HG03354 (cell line): ENCODE data around the gene RNF208.
"Not testable (repeated sequence)": the region's sequence is repeated elsewhere in the genome, so short reads cannot be mapped to it uniquely, and the experiment has no call there.

Experiments
- ATAC-seq: cut with Tn5 transposase; IDR thresholded peaks from one replicate; pipeline ENCODE4 v1.9.1; 2021; ENCODE audit warnings: mild to moderate bottlenecking; ENCODE audit not compliant: unreplicated experiment, poor library complexity, severe bottlenecking

Gene RNF208

DNA sequence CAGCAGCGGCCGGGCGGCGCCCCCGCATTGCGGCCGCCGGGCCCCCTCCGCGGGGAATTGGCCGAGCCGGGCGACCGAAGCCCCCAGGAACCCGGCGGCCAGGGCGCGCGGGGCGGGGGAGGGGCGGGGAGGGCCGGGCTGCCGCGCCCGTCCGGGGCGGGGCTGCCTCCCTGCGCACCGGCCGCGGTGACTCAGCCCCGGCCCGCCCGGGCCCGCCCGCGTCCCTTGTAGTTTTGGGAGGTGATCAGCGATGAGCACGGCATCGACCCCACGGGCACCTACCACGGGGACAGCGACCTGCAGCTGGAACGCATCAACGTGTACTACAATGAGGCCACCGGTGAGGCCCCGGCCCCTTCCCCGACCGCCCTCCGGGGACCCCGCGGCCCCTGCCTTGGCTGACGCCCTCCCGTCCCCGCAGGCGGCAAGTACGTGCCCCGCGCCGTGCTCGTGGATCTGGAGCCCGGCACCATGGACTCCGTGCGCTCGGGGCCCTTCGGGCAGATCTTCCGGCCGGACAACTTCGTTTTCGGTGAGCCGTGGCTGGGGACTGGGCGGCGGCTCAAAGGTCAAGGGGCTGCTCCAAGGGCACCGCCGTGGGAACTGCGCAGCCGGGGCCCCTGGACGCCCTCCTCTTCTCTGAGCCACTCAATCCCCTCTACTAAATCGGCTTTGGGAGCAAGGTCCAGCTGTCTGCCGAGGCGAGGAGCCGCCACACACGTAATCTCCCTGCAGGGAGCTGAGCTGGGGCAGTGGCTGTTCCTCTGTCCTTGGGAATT is 19.6 kb upstream of the RNF208 start:
- peak; percentile 1 for ATAC-seq

DNA sequence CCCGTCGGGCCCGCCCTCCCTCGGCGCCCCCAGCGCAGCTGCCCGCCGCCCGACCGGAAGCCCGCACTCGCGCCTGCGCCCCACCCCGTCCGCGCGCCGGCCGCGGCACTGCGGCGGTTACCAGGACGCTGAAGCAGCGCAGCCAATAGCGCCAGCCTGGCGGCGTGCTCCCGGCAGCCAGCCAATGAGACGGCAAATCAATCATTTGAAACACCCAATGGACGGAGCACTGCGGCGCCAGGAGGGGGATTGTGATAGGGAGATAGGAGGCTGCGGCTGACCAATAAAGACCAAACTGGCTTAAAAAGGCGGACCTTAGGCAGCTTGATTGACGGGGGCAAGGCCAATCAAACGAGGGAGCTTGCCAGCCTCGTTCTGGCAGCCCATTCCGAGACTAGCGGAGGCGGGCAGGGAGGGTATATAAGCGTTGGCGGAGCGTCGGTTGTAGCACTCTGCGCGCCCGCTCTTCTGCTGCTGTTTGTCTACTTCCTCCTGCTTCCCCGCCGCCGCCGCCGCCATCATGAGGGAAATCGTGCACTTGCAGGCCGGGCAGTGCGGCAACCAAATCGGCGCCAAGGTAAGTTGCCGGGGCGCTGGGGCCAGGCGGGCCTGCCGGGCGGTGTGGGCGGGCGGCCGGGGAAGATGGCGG is 18.9 kb upstream of the RNF208 start, which contains the start of gene TUBB4B:
TSS of gene TUBB4B (plus strand) at position 447 of the 649 bp plus-strand sequence. CDS start at position 521, 74 bp downstream.
- ATAC-seq: peak; percentile 77

DNA sequence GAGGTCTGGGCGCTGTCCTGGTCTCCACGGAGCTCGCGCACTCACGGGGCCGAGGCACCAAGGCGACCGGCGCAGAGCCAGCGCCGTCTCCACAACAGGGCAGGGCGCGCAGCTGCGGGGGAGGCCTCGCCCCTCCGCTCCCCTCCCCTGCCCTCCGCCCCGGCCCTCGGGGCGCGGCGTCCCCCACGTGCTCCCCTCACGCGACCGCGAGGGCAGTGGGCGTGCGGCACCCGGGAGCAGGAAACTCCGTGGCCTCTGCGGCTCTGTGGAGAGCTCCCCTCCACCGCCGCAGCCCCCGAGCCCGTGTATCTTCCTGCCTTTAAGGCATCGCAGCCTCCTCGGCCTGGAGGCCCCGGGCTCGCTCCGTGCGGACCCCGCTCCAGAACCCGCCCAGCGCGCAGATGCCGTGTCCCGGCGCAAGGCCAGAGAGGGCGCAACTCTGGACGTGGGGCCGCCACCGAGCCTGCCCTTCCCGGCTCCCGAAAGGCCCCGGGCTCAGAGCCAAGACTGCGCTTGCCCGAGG is 18.3 kb upstream of the RNF208 start:
- peak; percentile 33 for ATAC-seq

DNA sequence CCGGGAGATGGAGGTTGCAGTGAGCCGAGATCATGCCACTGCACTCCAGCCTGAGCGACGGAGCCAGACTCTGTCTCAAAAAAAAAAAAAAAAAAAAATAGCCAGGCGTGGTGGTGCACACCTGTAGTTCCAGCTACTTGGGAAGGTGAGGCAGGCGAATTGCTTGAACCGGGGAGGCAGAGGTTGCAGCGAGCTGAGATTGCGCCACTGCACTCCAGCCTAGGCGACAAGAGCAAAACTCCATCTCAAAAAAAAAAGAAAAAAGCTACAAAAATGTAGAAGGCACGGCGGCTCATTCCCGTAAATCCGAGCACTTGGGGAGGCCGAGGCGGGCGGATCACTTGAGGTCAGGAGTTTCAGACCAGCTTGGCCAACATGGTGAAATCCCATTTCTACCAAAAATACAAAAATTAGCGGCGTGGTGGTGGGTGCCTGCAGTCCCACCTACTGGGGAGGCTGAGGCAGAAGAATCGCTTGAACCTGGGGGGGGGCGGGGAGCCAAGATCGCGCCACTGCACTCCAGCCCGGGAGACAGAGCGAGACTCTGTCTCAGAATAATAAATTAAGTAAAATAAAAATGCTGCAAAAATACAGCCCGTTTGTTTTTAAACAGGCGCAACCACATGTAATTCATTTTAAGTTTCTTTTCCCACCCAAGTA is 17.6 kb upstream of the RNF208 start:
- ATAC-seq: not testable (repeated sequence)

DNA sequence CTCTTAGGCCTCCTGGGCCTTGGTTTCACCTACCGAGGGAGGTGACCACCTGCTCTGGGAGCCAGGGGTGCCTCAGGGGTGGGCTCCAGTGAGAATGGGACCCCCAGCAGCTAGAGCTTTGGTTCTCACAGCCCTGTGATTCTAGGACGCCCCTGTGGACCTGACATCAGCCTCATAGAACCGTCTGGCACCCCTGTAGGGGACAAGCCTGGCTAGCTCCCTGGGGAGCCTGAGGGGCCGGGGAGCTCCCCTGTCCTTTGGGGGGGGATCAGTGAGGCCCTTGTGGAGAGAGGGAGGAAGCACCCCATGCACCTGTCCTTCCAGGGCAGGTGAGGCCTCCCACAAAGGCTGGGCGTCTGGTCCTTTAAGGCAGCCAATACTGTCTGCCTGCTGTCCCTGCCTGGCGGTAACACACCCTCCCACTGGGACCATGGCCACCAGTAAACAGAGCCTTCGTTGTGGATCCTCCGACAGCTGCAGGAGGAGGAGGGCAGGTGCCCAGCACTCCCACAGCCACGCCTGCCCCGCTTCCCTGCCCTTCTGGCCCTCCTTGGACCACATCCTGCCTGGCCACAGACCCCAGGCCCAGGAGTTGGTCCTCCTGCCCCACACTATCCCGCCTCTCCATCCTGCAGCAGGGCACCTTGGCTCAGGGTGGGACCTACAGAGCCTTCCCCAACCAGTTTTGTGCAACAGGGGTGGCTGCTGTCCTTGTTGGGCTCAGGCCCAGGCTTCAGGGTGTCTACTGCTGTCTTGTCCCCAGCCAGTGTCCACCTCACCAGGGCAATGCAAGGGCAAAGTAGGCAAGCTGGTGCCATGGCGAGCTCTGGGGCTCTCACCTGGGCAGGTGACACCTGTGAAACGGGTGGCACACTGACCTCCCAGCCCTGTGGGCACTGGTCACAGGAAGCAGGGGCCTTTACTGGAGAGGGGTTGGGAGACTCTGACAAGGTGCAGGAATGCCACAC is 16.0 kb upstream of the RNF208 start:
- ATAC-seq: no peak

DNA sequence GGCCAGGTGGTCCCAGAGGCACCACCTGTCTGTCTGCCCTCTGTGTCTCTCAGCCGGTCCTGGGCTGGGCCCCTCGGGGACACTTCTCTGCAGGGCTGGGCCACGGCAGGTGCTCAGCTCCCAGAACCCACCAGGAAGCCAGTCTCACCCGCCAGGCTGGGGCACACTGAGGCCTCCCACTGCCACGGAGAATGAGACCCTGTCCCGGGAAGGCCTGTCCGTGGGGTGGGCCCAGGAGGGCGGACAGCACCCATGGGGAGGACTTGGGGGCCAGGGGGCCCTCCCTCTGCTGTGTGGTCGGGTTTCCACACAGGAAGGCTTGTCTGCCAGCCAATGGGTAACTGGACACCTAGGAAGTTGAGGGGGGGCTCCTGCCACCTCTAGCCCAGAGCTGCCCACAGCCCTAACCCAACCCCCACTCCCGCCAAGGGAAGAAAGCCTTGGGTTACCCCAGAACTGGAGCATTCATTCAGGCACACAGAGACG is 14.9 kb upstream of the RNF208 start:
- no peak for ATAC-seq

DNA sequence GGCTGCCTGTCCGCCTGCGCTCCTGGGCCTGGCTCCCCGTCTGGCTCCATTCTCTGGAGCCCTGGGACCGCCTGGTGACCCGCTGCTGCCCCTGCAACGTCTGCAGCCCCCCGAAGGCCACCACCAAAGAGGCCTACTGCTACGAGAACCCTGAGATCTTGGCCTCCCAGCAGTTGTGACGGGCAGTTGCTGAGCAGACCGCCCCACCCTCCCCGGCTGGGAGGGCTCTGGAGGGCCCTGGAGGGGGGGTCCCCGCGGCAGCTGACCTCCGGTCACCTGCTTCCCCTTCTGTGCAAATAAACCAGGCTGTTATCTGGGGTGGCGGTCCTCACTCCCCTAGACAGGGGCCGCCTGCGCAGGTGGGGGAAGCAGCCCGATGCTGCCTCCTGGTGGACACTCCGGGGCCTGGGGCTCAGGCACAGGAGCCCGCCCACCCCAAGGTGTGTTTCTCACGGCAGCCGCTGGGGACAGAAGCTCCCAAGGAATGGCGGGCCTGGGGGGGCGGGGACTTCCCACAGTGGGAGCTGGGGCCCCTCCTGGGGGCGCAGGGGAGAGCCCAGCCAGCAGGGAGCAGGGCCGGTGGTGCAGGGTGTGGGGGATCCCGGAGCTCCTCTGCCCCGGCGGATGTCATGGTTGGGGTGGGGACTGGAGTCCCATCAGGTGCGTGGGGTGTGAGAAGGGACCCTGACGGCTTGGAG is 14.3 kb upstream of the RNF208 start:
- peak; percentile 25 for ATAC-seq

DNA sequence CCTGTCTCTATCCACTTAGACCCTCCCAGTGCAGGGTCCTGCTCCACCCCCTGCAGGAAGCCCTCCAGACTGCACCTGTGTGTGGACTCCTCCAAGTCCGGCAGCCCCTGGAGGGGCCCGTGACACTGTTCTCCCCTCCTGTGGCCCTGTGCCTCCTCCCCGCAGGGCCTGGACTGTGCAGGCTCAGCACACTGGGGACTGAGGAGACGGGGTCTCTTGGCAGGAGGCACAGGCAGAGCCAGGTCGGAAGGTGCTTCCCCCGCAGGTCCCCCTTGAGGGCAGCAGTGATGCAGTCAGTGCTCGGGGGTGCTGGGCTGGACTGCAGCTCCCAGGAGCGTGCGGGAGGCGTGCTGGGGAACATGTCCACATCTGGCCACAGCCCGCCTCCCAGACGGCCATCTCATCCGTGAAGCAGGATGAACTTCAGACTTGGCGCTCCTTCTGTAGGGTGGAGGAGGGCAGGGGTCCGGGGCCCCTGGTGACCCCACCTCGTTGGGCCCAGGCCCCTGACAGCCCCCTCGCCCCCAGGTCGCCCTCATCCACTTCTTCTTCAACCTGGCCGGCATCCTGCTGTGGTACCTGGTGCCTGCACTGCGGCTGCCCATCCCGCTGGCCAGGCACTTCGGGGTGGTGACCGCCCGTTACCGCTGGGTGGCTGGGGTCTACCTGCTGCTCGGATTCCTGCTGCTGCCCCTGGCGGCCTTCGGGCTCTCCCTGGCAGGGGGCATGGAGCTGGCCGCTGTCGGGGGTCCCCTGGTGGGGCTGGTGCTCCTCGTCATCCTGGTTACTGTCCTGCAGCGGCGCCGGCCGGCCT is 13.6 kb upstream of the RNF208 start:
- no peak for ATAC-seq

DNA sequence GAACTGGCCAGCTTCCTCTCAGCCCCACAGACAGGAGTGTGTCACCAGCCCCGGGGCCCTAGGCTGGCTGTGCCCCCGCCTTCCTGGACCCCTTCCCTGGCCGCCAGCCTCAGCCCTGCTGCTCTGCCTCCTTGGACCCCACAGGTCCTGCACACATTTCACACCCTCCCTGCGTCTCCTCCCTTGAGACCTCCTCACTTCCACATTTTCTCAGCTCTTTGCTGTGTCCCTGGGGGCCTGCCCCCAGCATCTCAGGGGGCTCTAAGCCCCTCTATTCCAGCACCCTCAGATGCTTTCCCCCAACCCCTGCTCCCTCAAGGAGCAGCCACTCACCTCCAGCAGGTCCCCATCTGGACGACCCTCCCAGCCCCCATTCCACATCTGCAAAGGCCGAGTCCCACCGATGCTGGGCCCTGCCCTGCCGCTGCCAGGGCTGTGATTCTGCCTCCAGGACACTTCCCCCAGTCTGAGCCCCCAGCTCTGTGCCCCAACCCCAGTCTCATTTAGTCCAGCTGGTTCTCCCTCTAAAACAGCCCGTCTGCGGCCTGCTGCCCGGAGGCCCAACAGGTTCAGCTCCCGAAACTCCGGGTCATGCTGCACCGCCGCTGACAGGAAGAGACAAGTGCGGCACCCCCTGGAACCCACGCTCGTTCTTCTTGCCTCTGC is 12.9 kb upstream of the RNF208 start:
- no peak for ATAC-seq

DNA sequence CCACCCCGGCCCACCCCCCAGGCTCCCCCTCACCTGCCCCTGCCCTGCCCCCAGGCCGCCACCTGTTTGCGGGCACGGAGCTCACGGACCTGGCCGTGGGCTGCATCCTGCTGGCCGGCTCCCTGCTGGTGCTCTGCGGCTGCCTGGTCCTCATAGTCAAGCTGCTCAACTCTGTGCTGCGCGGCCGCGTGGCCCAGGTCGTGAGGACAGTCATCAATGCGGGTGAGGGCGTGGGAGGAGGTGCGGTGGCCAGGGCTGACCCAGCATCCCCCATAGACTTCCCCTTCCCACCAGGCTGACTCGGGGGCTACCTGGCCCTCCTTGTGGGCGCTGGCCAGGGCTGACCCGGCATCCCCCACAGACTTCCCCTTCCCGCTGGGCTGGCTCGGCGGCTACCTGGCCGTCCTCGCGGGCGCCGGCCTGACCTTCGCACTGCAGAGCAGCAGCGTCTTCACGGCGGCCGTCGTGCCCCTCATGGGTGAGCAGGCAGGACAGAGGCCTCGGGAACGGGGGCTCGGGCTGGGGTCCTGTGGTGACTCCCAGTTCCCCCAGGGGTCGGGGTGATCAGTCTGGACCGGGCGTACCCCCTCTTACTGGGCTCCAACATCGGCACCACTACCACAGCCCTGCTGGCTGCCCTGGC is 12.1 kb upstream of the RNF208 start:
- ATAC-seq: no peak

DNA sequence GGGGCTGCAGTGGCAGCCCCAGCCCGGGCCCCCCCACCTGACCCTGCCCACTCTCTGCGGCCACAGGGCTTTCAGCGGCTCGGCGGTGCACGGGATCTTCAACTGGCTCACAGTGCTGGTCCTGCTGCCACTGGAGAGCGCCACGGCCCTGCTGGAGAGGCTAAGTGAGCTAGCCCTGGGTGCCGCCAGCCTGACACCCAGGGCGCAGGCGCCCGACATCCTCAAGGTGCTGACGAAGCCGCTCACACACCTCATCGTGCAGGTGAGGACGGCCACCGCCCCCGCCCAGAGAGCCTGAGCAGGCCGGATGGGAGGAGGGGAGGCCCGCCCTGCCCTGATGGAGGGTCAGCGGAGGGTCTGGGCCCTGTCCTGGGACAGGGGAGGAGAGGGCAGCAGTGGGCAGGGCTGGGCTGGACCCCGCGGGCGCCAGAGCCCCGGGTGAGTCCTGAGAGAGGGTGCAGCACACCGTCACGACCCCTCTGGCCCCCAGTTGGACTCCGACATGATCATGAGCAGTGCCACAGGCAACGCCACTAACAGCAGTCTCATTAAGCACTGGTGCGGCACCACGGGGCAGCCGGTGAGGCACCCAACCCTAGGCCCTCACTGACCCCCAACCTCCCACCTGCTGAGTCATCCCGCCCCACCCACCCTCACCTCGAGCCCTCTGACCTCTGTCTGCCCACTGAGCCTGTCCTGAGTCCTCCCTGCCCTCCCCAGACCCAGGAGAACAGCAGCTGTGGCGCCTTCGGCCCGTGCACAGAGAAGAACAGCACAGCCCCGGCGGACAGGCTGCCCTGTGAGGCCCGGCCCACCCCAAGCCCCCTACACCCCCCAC is 11.3 kb upstream of the RNF208 start:
- ATAC-seq: no peak

DNA sequence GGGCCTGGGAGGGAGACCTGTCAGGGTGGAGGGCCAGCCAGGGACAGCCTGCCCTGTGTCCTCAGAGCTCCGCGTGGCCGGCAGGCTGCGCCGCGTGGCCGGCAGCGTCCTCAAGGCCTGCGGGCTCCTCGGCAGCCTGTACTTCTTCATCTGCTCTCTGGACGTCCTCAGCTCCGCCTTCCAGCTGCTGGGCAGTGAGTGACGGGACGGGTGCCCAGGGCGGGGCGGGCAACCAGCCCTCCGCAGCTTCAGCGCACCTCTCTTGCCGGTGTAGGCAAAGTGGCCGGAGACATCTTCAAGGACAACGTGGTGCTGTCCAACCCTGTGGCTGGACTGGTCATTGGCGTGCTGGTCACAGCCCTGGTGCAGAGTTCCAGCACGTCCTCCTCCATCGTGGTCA is 10.5 kb upstream of the RNF208 start:
- no peak for ATAC-seq

DNA sequence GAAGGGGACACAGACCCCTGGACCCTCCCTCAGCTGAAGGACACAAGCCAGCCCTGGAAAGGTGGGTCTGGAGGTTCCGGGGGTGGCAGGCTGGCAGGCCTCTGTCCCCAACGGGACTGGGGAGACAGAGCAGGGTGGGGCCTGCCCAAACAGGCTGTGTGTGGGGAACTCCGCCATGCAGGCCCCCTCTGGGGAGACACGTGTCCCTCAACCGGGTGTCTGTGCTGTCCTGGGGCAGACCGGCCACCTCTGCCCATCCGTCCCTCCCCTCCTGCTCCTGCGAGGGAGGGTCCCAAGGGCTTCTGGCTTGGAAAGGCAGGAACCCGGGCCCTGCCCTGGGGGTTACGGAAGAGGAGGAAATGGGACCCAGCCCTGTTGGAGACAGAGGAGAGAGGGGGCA is 10.1 kb upstream of the RNF208 start:
- ATAC-seq: no peak

DNA sequence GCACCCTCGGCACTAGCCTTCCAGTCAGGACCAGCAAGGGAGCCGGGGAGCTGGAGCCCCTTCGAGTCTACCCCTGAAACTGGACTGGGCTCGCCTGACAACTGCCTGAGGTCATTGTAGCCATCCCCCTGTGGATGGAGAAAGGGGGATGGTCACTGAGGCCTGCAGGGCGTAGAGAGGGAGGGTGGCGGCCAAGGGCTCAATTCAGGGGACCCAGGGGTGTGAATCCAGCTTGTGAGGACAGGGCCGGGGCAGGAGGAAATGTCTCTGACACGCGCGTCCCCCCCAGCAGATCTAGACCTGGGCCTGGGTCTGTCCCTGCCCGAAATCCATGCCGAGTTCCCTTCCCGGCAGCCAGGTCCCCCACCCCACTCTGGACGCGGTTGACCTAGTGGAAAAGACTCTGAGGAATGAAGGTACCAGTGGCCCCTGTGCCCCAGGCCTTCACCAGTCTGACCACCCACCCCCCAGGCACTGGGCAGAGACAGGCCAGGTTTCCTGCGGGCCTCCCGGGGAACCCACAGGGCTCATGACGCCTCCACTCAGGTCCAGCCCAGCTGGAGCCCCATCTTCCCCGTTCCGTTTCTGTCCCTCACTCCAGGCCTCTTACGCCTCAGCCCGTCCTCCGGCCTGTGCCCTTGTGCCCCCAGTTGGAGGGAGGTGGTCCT is 9.5 kb upstream of the RNF208 start:
- no peak for ATAC-seq

DNA sequence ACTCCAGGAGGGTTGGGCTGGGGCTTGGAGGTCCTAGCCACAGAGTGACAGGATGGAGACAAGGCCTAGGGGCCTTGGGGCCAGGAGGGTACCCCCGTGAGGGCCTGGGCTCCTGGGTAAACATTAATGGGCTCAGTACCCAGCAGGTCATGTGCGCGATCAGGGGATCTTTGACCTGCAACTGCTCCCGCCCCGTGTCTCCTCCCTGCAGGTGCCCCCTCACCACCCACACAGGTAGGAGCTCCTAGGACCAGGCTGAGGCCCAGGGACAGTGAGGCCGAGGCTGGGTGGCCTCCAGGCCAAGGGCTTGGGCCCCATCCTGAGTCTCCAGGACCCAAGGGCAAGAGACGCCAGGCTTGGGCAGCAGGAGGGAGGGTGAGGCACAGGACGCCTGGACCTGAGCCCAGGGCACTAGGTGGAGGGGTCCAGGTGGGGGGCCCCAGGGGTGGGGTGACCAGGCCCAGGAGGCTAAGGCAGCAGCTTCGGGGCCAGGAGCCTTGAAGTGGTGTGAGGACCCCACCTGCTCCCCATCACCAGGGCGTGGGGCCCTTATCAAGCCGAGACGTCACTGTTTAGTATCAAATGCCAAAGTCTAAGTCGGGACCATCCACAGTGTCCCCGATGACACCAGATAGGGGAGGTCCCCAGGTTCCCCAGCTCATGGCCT is 8.8 kb upstream of the RNF208 start, which contains the start of gene SLC34A3:
TSS of gene SLC34A3 (plus strand) at position 197 of the 667 bp plus-strand sequence. CDS start 802 bp downstream, outside the sequence.
- no peak for ATAC-seq
